K562 (cell line): Measurements from ENCODE around the gene HNRNPLL. TPM values are rescaled to one million over a fixed set of nuclear protein-coding genes. Genes with fewer than 3 reads are reported as not detected.

Source experiments
- CCNT2 ChIP-seq: IDR thresholded peaks from 2 replicates; pipeline ENCODE4 v1.6.1; 2011; ENCODE audit warnings: borderline replicate concordance, low read depth, mild to moderate bottlenecking, moderate library complexity, mixed read lengths, low read length; ENCODE audit not compliant: insufficient read length; ENCODE audit errors: extremely low read depth
- CHD1 ChIP-seq: fragments of 200-600 bp; sonication (generic); IDR thresholded peaks from one replicate; pipeline ENCODE4 v1.6.1; 2012; ENCODE audit warnings: mild to moderate bottlenecking, moderate library complexity, low read length, inconsistent platforms
- HDGF ChIP-seq: fragments of 450-650 bp; IDR thresholded peaks from 2 replicates; pipeline ENCODE4 v1.6.1; 2016
- HMG20A ChIP-seq: fragments of 450-650 bp; formaldehyde crosslinking; conservative IDR thresholded peaks from 2 replicates; pipeline ENCODE4 v1.4.0; 2020; ENCODE audit warnings: mild to moderate bottlenecking, mixed read lengths
- HNRNPL ChIP-seq: fragments of 200-400 bp; formaldehyde crosslinking; IDR thresholded peaks from 2 replicates; pipeline ENCODE4 v1.6.1; 2017; ENCODE audit warnings: low read depth, mild to moderate bottlenecking, low read length
- HOXB6 ChIP-seq: fragments of 250-450 bp; sonication (Bioruptor Pico); IDR thresholded peaks from 2 replicates; pipeline ENCODE4 v1.5.1; 2022; ENCODE audit warnings: mild to moderate bottlenecking, borderline replicate concordance
- JUND ChIP-seq, 2 experiments: IDR thresholded peaks; 2 replicates in 1 of 2; 3 replicates in 1 of 2; pipeline ENCODE4 v1.6.1; 2011; ENCODE audit warnings: borderline replicate concordance in 2 of 2, low read depth in 2 of 2, low read length in 2 of 2, improper control_type of control experiment in 1 of 2, missing biosample characterization in 1 of 2, missing genetic modification characterization in 1 of 2, missing genetic modification reagents in 1 of 2
- MAFK ChIP-seq: IDR thresholded peaks from 2 replicates; pipeline ENCODE4 v1.6.1; 2011; ENCODE audit warnings: low read length, improper control_type of control experiment
- NFIC ChIP-seq: fragments of 450-650 bp; IDR thresholded peaks from 2 replicates; pipeline ENCODE4 v1.6.1; 2017; ENCODE audit warnings: mild to moderate bottlenecking, inconsistent platforms
- PHF21A ChIP-seq: fragments of 450-650 bp; IDR thresholded peaks from 2 replicates; pipeline ENCODE4 v1.6.1; 2017; ENCODE audit warnings: low read depth, borderline replicate concordance
- POLR2AphosphoS5 ChIP-seq: IDR thresholded peaks from 2 replicates; pipeline ENCODE4 v1.6.1; 2011; ENCODE audit warnings: mild to moderate bottlenecking, low read depth, low read length, moderate library complexity; ENCODE audit not compliant: control insufficient read depth, insufficient read depth
- RUNX1 ChIP-seq: sonication (generic); IDR thresholded peaks from 2 replicates; pipeline ENCODE4 v1.6.1; 2016; ENCODE audit warnings: antibody characterized with exemption, low read depth
- TOE1 ChIP-seq, 2 experiments: fragments of 450-650 bp in 1 of 2; sonication (generic) in 1 of 2; formaldehyde crosslinking in 1 of 2; IDR thresholded peaks; 2 replicates each; pipeline versions ENCODE4 v1.7.1 to v1.8.0; 2016 to 2022; ENCODE audit warnings: borderline replicate concordance in 2 of 2, mild to moderate bottlenecking in 2 of 2, antibody characterized with exemption in 1 of 2, inconsistent platforms in 1 of 2, low read depth in 1 of 2, missing genetic modification reagents in 1 of 2, moderate library complexity in 1 of 2
- ZBTB17 ChIP-seq: fragments of 450-650 bp; formaldehyde crosslinking; IDR thresholded peaks from 2 replicates; pipeline ENCODE4 v1.4.0; 2020; ENCODE audit warnings: mild to moderate bottlenecking
- ZNF212 ChIP-seq: fragments of 450-650 bp; formaldehyde crosslinking; IDR thresholded peaks from 2 replicates; pipeline ENCODE4 v1.4.0; 2020; ENCODE audit warnings: mild to moderate bottlenecking
- ZNF253 ChIP-seq: fragments of 250-450 bp; sonication (Bioruptor Pico); conservative IDR thresholded peaks from 2 replicates; pipeline ENCODE4 v1.6.1; 2021; ENCODE audit warnings: mild to moderate bottlenecking
- ZNF408 ChIP-seq: fragments of 250-450 bp; sonication (Bioruptor Pico); IDR thresholded peaks from 2 replicates; pipeline ENCODE4 v1.4.0; 2020; ENCODE audit warnings: low read depth, mild to moderate bottlenecking, moderate library complexity
- ZNF707 ChIP-seq: fragments of 250-450 bp; sonication (Bioruptor Pico); conservative IDR thresholded peaks from 2 replicates; pipeline ENCODE4 v1.8.0; 2022; ENCODE audit warnings: inconsistent platforms, mild to moderate bottlenecking, moderate library complexity
- ZNF764 ChIP-seq: fragments of 250-450 bp; sonication (Bioruptor Pico); IDR thresholded peaks from 2 replicates; pipeline ENCODE4 v1.4.0; 2020; ENCODE audit warnings: low read depth, mild to moderate bottlenecking, moderate library complexity
- polyA plus RNA-seq, 8 experiments: library from polyadenylated mRNA; depleted of rRNA in 4 of 8; stranded (reverse) in 5 of 8; unstranded in 3 of 8; fragments of >200 nt; fragmentation: Nextera tagmentation in 2 of 8; fragmentation: Illumina TruSeq in 1 of 8; extraction: Ambion mirVana in 2 of 8; extraction: Trizol in 1 of 8; gene quantifications; 2 replicates each; pipeline versions ENCODE4 v1.2.1 to v1.2.3, GENCODE V29; 2011 to 2014; ENCODE audit warnings: inconsistent platforms in 1 of 8, missing spikeins in 1 of 8
- total RNA-seq, 7 experiments: library from RNA; depleted of rRNA in 6 of 7; stranded (reverse); fragments of >200 nt in 6 of 7; fragmentation: Illumina TruSeq in 2 of 7; extraction: Trizol in 2 of 7; gene quantifications; 2 replicates each; pipeline versions ENCODE4 v1.2.1 to v1.2.3, GENCODE V29; 2011 to 2021; ENCODE audit warnings: low replicate concordance in 1 of 7
- TF ChIP-seq, protein P1 (sequence below): fragments of 450-650 bp; IDR thresholded peaks from 2 replicates; pipeline ENCODE4 v1.6.1; 2016; ENCODE audit warnings: low read depth

Gene HNRNPLL
- total and polyA plus RNA-seq, 9 of the 15 experiments (the other 6 are each of a cell fraction or from before 2014, with no cell fraction given), result 19.8 to 135 (median 57.8) TPM

DNA sequence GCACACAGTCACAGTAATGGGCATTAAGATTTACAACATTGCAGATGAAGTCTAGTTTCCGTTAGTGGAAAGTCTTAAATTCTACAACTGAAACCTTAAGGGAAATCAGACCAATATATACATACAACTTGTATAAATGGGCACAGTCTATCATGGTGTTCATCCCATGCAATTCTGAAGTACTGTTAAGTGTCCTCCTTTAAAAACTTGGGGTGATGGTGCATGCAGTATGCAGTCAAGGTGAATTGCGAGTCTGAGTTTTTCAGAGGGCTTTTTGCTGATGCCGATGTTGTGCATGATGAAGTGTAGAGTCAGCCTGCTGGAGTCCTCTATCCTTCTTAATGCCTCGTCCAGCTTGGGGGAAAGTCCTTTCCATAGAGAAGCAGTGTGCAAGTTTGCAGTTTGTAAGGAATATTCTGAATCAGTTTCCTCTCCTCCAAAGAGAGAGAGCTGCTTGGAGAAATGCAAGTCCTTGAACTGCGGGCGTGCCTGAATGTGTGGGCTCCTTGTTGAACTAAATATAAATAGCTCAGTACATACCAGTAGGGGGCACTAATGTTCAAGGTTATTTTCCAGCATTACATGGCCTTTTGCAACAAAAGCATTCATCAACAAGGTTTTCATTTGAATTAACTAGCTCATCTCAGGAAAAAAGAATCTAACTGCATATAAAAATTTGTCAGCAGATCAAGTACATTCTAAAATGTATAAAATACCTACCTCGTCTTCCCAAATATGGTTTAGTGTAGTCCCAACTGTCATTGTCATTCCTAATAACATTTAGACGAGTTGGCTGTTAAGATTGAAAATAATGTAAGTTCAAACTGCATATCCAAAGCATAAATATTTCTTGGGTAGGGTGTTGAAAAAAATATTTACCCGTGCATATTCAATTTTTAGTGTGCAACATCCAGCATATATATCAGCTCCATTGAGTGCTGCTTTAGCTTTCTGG lies 21.3 kb downstream of the HNRNPLL start (continued):
- no peak for TF ChIP-seq TOE1 (IDR thresholded peaks at IDR 0.05; ENCODE audit: borderline replicate concordance)
- TF ChIP-seq TOE1 (CRISPR knock-in tag; IDR thresholded peaks at IDR 0.05; ENCODE audit: borderline replicate concordance, low read depth), result no peak
- TF ChIP-seq JUND (IDR thresholded peaks at IDR 0.05; ENCODE audit: borderline replicate concordance, low read depth, low read length), result no peak
- 0 out of 3 replicates have a peak, but pooled peaks have one; percentile 25 for TF ChIP-seq JUND (tag; IDR thresholded peaks at IDR 0.05; ENCODE audit: borderline replicate concordance, low read depth, low read length)
- TF ChIP-seq POLR2AphosphoS5, result peak; percentile 30; the same call in 1 of the 2 replicates
- TF ChIP-seq ZNF212 (CRISPR knock-in tag), result no peak; the same call in 1 of the 2 replicates
- TF ChIP-seq, protein P1, sequence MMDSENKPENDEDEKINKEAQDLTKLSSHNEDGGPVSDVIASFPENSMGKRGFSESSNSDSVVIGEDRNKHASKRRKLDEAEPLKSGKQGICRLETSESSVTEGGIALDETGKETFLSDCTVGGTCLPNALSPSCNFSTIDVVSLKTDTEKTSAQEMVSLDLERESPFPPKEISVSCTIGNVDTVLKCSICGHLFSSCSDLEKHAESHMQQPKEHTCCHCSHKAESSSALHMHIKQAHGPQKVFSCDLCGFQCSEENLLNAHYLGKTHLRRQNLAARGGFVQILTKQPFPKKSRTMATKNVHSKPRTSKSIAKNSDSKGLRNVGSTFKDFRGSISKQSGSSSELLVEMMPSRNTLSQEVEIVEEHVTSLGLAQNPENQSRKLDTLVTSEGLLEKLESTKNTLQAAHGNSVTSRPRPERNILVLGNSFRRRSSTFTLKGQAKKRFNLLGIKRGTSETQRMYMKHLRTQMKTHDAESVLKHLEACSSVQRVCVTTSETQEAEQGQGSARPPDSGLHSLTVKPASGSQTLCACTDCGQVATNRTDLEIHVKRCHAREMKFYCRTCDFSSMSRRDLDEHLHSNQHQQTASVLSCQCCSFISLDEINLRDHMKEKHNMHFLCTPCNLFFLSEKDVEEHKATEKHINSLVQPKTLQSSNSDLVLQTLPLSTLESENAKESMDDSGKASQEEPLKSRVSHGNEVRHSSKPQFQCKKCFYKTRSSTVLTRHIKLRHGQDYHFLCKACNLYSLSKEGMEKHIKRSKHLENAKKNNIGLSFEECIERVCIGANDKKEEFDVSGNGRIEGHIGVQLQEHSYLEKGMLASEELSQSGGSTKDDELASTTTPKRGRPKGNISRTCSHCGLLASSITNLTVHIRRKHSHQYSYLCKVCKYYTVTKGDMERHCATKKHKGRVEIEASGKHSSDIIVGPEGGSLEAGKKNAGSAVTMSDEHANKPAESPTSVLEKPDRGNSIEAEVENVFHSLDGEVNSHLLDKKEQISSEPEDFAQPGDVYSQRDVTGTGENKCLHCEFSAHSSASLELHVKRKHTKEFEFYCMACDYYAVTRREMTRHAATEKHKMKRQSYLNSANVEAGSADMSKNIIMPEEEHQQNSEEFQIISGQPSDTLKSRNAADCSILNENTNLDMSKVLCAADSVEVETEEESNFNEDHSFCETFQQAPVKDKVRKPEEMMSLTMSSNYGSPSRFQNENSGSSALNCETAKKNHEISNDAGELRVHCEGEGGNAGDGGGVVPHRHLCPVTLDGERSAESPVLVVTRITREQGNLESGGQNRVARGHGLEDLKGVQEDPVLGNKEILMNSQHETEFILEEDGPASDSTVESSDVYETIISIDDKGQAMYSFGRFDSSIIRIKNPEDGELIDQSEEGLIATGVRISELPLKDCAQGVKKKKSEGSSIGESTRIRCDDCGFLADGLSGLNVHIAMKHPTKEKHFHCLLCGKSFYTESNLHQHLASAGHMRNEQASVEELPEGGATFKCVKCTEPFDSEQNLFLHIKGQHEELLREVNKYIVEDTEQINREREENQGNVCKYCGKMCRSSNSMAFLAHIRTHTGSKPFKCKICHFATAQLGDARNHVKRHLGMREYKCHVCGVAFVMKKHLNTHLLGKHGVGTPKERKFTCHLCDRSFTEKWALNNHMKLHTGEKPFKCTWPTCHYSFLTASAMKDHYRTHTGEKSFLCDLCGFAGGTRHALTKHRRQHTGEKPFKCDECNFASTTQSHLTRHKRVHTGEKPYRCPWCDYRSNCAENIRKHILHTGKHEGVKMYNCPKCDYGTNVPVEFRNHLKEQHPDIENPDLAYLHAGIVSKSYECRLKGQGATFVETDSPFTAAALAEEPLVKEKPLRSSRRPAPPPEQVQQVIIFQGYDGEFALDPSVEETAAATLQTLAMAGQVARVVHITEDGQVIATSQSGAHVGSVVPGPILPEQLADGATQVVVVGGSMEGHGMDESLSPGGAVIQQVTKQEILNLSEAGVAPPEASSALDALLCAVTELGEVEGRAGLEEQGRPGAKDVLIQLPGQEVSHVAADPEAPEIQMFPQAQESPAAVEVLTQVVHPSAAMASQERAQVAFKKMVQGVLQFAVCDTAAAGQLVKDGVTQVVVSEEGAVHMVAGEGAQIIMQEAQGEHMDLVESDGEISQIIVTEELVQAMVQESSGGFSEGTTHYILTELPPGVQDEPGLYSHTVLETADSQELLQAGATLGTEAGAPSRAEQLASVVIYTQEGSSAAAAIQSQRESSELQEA, result no peak
- TF ChIP-seq HNRNPL, result no peak
- TF ChIP-seq CHD1, result no peak
- TF ChIP-seq HDGF, result no peak
- no peak for TF ChIP-seq ZNF253 (CRISPR knock-in tag)
- no peak for TF ChIP-seq HMG20A (CRISPR knock-in tag)
- no peak for TF ChIP-seq ZBTB17 (CRISPR knock-in tag)
- TF ChIP-seq NFIC, result no peak
- TF ChIP-seq HOXB6, result no peak
- TF ChIP-seq ZNF764 (CRISPR knock-in tag), result no peak
- TF ChIP-seq ZNF408 (CRISPR knock-in tag), result no peak
- TF ChIP-seq MAFK, result no peak
- no peak for TF ChIP-seq ZNF707 (CRISPR knock-in tag)
- no peak for TF ChIP-seq RUNX1
- no peak for TF ChIP-seq CCNT2
- TF ChIP-seq PHF21A, result no peak
